Keratinocyte (primary cell): Measurements from ENCODE around the gene SCRN1. TPM values are rescaled to one million over a fixed set of nuclear protein-coding genes. Genes with fewer than 3 reads are reported as not detected.

Experiments used
- DNase-seq: peaks from one replicate; pipeline ENCODE4 v3.0.0-alpha.2; 2011; ENCODE audit warnings: low read depth, missing footprints, low spot score
- FAIRE-seq: peaks from 2 replicates; lab custom pipeline; 2011; peaks lifted over from hg19 to GRCh38; lab: Jason Lieb, UNC
- H2AFZ ChIP-seq: 2 replicates; pipeline ENCODE4 v1.6.0; 2012; ENCODE audit warnings: low read length, control low read depth, inconsistent platforms; ENCODE audit not compliant: control insufficient read depth
- H3K27ac ChIP-seq: 2 replicates; pipeline ENCODE4 v1.5.1; 2011; ENCODE audit warnings: low read length; ENCODE audit not compliant: control insufficient read depth, insufficient read depth
- H3K27me3 ChIP-seq: 3 replicates; pipeline ENCODE4 v1.6.0; 2011; ENCODE audit warnings: low read length; ENCODE audit not compliant: control insufficient read depth, insufficient read depth; ENCODE audit errors: extremely low read depth
- H3K36me3 ChIP-seq, 2 experiments: 2 replicates in 1 of 2; 3 replicates in 1 of 2; pipeline ENCODE4 v1.5.1; 2011; ENCODE audit warnings: low read length in 2 of 2, mild to moderate bottlenecking in 1 of 2; ENCODE audit not compliant: control insufficient read depth in 2 of 2, insufficient read depth in 2 of 2; ENCODE audit errors: extremely low read depth in 1 of 2
- H3K4me1 ChIP-seq: 3 replicates; pipeline ENCODE4 v1.5.1; 2011; ENCODE audit warnings: low read length; ENCODE audit not compliant: control insufficient read depth, insufficient read depth; ENCODE audit errors: extremely low read depth
- H3K4me2 ChIP-seq: 3 replicates; pipeline ENCODE4 v1.6.0; 2011; ENCODE audit warnings: low read depth, low read length; ENCODE audit not compliant: control insufficient read depth, insufficient read depth; ENCODE audit errors: extremely low read depth
- H3K4me3 ChIP-seq, 3 experiments: fragments of 200-600 bp in 1 of 3; sonication (generic) in 1 of 3; 2 replicates in 2 of 3; 3 replicates in 1 of 3; pipeline ENCODE4 v1.5.1; 2011 to 2016; ENCODE audit warnings: low read length in 3 of 3, mild to moderate bottlenecking in 3 of 3, control low read depth in 2 of 3, inconsistent platforms in 1 of 3, low read depth in 1 of 3, mixed read lengths in 1 of 3, mixed run types in 1 of 3, moderate library complexity in 1 of 3; ENCODE audit not compliant: control insufficient read depth in 2 of 3, insufficient read depth in 2 of 3; ENCODE audit errors: extremely low read depth in 1 of 3
- H3K79me2 ChIP-seq: 2 replicates; pipeline ENCODE4 v1.6.0; 2012; ENCODE audit warnings: low read length; ENCODE audit not compliant: control insufficient read depth, insufficient read depth
- H3K9ac ChIP-seq: 3 replicates; pipeline ENCODE4 v1.6.0; 2011; ENCODE audit warnings: low read length; ENCODE audit not compliant: control insufficient read depth, insufficient read depth; ENCODE audit errors: extremely low read depth
- H3K9me1 ChIP-seq: 3 replicates; pipeline ENCODE4 v1.6.0; 2011; ENCODE audit warnings: low read length; ENCODE audit not compliant: control insufficient read depth, insufficient read depth; ENCODE audit errors: extremely low read depth
- H3K9me3 ChIP-seq: 2 replicates; pipeline ENCODE4 v1.5.1; 2012; ENCODE audit warnings: low read depth, low read length; ENCODE audit not compliant: control insufficient read depth
- H4K20me1 ChIP-seq: 3 replicates; pipeline ENCODE4 v1.6.0; 2011; ENCODE audit warnings: low read length; ENCODE audit not compliant: control insufficient read depth, insufficient read depth; ENCODE audit errors: extremely low read depth
- EZH2 ChIP-seq: IDR thresholded peaks from one replicate; pipeline ENCODE4 v1.6.1; 2012; ENCODE audit warnings: inconsistent platforms, mild to moderate bottlenecking, low read length, moderate library complexity
- dilution Hi-C: fragments of 300-500 bp; cut with MboI; formaldehyde crosslinking; loops from one replicate; pipeline ENCODE4 v1.7.0; 2020; ENCODE audit warnings: low sequenced_read_pairs; ENCODE audit not compliant: extremely low pct_ligation_motif_present
- polyA minus RNA-seq, 3 experiments: library from RNA; depleted of rRNA, polyadenylated mRNA; stranded (reverse); fragments of >200 nt; gene quantifications; 1 replicate in 1 of 3; 2 replicates in 1 of 3; 3 replicates in 1 of 3; pipeline ENCODE4 v1.2.3, GENCODE V29; 2011
- polyA plus RNA-seq, 5 experiments: library from polyadenylated mRNA; depleted of rRNA in 3 of 5; stranded (reverse) in 3 of 5; stranded (forward) in 1 of 5; unstranded in 1 of 5; fragments of >200 nt; gene quantifications; 1 replicate in 1 of 5; 2 replicates in 3 of 5; 3 replicates in 1 of 5; pipeline versions ENCODE4 v1.2.1 to v1.2.3, GENCODE V29; 2011 to 2012; ENCODE audit warnings: missing spikeins in 2 of 5, low read depth in 1 of 5, low replicate concordance in 1 of 5
- TF ChIP-seq, protein P1 (sequence below), 3 experiments: IDR thresholded peaks in 1 of 3; conservative IDR thresholded peaks in 1 of 3; optimal IDR thresholded peaks in 1 of 3; 2 replicates in 2 of 3; 3 replicates in 1 of 3; pipeline versions ENCODE3 to v1.5.1; 2011; ENCODE audit warnings: low read length in 3 of 3, mild to moderate bottlenecking in 3 of 3, moderate library complexity in 2 of 3, control low read depth in 1 of 3, inconsistent platforms in 1 of 3; ENCODE audit not compliant: insufficient read depth in 2 of 3; ENCODE audit errors: extremely low read depth in 1 of 3

The SCRN1 gene, protein sequence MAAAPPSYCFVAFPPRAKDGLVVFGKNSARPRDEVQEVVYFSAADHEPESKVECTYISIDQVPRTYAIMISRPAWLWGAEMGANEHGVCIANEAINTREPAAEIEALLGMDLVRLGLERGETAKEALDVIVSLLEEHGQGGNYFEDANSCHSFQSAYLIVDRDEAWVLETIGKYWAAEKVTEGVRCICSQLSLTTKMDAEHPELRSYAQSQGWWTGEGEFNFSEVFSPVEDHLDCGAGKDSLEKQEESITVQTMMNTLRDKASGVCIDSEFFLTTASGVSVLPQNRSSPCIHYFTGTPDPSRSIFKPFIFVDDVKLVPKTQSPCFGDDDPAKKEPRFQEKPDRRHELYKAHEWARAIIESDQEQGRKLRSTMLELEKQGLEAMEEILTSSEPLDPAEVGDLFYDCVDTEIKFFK
- polyA plus RNA-seq = 46.0 to 58.2 TPM (median 52.3 TPM) in 3 replicates
- polyA plus RNA-seq (2011; ENCODE audit: low read depth) = 9.3 TPM
- 45.2 and 58.7 TPM in 2 replicates for polyA plus RNA-seq (2011; cell fraction: cytosol; rRNA removed)
- 43.3 and 44.2 TPM in 2 replicates for polyA plus RNA-seq (2011; cell fraction: nucleus; rRNA removed)
- polyA plus RNA-seq (2012; ENCODE audit: low replicate concordance) = 13.3 and 53.9 TPM in 2 replicates
- polyA minus RNA-seq = 41.5 to 78.1 TPM (median 63.6 TPM) in 3 replicates
- polyA minus RNA-seq (2011; cell fraction: cytosol; rRNA and poly(A)+ RNA removed) = 54.3 TPM
- 30.2 and 54.1 TPM in 2 replicates for polyA minus RNA-seq (2011; cell fraction: nucleus; rRNA and poly(A)+ RNA removed)

DNA sequence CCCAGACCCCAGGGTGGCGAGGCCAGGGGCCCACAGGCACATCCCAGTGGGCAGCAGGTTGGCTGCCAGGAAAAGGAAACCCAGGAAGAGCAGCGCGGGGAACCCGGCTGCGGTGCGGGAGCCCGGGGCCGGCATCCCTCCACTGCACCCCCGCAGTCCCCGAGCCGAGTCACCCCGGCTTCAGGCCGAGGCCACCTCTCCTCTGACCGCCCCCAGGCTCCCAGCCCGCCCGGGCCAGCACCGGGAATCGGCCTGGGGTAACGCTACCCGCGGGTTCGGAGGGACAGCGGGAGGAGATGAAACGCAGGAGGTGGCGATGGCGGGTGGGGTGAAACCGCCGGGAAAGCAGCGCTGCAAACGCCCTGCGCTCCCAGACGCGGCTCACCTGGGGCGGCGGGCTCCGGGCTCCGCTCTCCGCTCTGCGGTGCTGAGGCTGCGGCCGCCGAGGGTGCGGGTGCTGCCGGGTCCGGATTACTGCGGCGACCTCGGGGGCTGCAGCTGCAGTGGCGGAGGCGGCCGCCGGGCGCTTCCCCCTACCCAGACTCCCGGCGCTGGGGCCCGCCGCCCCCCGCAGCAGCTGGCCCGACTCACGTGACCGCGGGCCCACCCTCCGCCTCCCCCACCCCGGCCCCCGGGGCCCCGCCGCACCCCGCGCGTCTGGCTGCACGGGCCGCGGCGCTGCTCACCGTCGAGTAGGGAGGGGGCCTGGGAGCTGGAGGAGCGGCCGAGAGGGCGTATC, at the start of gene SCRN1:
SCRN1 (minus strand) TSS at position 545 of the 739 bp plus-strand sequence. CDS start 20,734 bp downstream, outside the sequence.
- no peak for TF ChIP-seq EZH2
- TF ChIP-seq, protein P1, sequence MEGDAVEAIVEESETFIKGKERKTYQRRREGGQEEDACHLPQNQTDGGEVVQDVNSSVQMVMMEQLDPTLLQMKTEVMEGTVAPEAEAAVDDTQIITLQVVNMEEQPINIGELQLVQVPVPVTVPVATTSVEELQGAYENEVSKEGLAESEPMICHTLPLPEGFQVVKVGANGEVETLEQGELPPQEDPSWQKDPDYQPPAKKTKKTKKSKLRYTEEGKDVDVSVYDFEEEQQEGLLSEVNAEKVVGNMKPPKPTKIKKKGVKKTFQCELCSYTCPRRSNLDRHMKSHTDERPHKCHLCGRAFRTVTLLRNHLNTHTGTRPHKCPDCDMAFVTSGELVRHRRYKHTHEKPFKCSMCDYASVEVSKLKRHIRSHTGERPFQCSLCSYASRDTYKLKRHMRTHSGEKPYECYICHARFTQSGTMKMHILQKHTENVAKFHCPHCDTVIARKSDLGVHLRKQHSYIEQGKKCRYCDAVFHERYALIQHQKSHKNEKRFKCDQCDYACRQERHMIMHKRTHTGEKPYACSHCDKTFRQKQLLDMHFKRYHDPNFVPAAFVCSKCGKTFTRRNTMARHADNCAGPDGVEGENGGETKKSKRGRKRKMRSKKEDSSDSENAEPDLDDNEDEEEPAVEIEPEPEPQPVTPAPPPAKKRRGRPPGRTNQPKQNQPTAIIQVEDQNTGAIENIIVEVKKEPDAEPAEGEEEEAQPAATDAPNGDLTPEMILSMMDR (optimal IDR thresholded peaks at IDR 0.05 in 1 of 3, IDR thresholded peaks at IDR 0.05 in 1 of 3, conservative IDR thresholded peaks at IDR 0.05 in 1 of 3; ENCODE audit: extremely low read depth in 1 of 3, insufficient read depth in 2 of 3, low read length in 3 of 3) = no peak
- no peaks in the 10 kb centered on the region for H4K20me1 ChIP-seq
- H2AFZ ChIP-seq = peak within 1 kb of the TSS; percentile 72
- H3K4me3 ChIP-seq = peak within 1 kb of the TSS; percentile 65 to 81 (median 68)
- FAIRE-seq (no peak), DNase-seq (no peak)
- H3K27ac ChIP-seq = peak within 1 kb of the TSS; percentile 91
- peaks cover 22% of the 10 kb centered on the region for H3K4me1 ChIP-seq
- H3K9me1 ChIP-seq = no peaks in the 10 kb centered on the region
- H3K9me3 ChIP-seq = no peaks in the 10 kb centered on the region
- H3K9ac ChIP-seq = peak within 1 kb of the TSS; percentile 90
- dilution Hi-C loops = no loop called here
- H3K79me2 ChIP-seq = peaks cover 35% of the 10 kb centered on the region
- H3K36me3 ChIP-seq = no peaks in the 10 kb centered on the region
- no peaks in the 10 kb centered on the region for H3K27me3 ChIP-seq
- peak within 1 kb of the TSS; percentile 80 for H3K4me2 ChIP-seq

DNA sequence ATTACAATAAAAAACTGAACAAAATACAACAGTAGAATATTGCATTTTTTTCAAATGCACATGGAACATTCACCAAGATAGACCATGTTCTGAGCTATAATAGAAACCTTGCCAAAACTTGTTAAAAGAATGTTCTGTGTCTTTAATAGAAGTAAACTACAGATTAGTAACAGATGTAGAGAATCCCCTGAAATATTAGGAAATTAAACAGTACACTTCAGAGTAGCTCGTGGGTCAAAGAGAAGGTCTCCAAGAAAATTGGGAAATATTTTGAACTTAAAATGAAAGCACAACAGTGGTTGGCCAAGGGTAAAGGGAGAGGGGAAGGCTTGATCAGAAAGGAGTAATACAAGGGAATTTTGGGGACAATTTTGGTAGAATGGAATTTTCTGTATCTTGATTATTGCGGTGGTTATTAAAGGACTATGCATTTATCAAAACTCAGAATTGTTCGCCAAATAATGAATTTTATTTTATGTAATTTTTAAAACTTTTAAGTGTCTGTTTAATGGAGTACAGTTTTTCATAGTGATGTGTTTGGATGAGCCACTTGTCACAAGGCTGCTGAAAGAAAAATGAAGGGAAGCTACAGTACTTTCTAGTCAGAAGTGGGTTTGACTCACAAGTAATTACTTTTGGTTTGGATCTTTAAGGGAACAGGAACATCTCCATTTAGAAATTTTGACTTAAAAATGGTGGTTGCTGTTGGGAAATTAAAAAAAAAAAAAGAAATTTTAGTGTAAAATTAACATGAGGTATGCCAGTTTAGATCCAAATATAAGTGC, 48.8 kb upstream of the SCRN1 start:
- no peak for FAIRE-seq
- H3K79me2 ChIP-seq = peaks cover 22% of the 10 kb centered on the region
- H4K20me1 ChIP-seq = no peaks in the 10 kb centered on the region
- no peaks in the 10 kb centered on the region for H3K27me3 ChIP-seq
- H2AFZ ChIP-seq = no peak overlapping the region
- TF ChIP-seq EZH2 = no peak
- TF ChIP-seq, protein P1 (optimal IDR thresholded peaks at IDR 0.05 in 1 of 3, IDR thresholded peaks at IDR 0.05 in 1 of 3, conservative IDR thresholded peaks at IDR 0.05 in 1 of 3; ENCODE audit: extremely low read depth in 1 of 3, insufficient read depth in 2 of 3, low read length in 3 of 3) = no peak
- no peaks in the 10 kb centered on the region for H3K9me3 ChIP-seq
- H3K27ac ChIP-seq = no peak overlapping the region
- dilution Hi-C loops = no loop called here
- peaks cover 0 to 3% of the 10 kb centered on the region in 2 experiments for H3K36me3 ChIP-seq
- H3K9me1 ChIP-seq = no peaks in the 10 kb centered on the region
- H3K4me2 ChIP-seq = no peak overlapping the region
- H3K4me1 ChIP-seq = peaks cover 2% of the 10 kb centered on the region
- no peak overlapping the region for H3K4me3 ChIP-seq
- DNase-seq = no peak
- no peak overlapping the region for H3K9ac ChIP-seq
